GF-D8 (cell line): ENCODE measurements around the gene DNAH7.
"Not testable (repeated sequence)": the region's sequence is repeated elsewhere in the genome, so short reads cannot be mapped to it uniquely, and the experiment has no call there.

ENCODE experiments used
- DNase-seq: peaks from one replicate; lab custom pipeline; 2025; lab: John Stamatoyannopoulos, UW

Gene DNAH7

DNA sequence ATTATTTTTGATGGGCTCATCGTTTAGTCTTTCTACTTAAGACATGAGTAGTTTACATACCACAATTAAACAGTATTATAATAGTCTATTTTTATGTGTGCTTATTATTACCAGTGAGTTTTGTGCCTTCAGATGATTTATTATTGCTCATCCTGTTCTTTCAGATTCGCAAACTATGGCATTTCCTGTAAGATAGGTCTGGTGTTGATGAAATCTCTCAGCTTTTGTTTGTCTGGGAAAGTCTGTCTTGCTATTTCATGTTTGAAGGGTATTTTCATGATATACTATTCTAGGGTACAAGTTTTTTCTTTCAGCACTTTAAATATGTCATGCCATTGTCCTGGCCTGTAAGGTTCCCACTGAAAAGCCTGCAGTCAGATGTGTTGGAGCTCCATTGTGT is 101.3 kb downstream of the DNAH7 start:
- DNase-seq, result no peak

DNA sequence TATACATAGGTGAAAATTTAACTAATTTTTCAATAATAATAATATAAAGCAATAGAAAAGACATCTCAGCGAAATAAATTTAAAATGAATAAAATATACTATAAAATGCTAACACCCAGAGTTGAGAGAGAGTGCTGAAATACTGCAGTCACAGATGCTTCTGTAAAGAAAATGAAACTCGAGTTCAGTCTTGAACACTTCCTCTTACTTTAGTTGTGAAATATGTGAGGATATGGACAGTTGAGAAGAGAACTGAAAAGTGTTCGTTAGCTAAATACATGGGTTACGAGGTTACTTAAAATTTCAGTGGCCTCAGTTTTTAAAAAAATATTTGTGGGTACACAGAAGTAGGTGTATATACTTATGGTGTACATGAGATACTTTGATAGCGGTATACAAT is 106.8 kb downstream of the DNAH7 start:
- peak; percentile 37 for DNase-seq

DNA sequence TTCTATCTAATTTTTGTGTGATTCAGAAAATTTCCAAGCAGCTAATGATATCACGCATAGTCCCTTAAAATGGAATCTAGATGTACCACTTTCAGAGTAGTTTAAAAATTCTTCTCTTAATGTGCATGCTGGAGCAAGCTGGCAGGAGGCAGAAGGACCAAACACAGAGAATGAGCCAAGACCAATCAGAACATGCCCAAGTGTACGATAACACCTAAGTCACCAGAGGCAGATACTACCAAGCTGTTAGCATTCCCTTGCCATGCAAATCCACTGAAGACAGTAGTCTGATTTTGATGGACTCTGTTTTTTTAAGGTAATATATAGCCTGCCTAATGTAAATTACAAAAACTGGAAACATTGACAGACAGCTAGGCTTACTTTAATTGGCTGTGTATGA is 109.3 kb downstream of the DNAH7 start:
- DNase-seq, result no peak

DNA sequence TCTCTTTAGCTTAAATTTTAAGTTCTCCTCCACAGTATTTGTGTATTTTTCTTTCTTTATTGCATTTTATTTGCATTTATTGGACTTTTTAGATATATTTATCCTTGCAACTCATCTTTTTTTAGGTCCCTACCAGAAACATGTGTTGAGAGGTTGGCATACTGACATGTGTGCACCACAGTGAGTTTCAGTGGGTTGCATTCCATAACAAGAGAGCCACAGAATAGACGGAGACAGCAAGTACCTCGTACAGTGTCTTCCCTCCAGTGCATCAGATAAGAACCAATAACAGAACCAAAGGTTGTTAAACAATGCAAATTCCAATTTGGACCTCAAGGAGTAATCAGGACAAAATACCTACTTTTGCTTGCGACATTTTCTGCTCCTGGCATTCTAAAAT is 111.9 kb downstream of the DNAH7 start:
- DNase-seq, result no peak

GRCh38 chr2:195945056-195945455 is 123.6 kb downstream of the DNAH7 start:
- DNase-seq, result no peak

GRCh38 chr2:195937176-195937575 is 131.5 kb downstream of the DNAH7 start:
- DNase-seq, result no peak

DNA sequence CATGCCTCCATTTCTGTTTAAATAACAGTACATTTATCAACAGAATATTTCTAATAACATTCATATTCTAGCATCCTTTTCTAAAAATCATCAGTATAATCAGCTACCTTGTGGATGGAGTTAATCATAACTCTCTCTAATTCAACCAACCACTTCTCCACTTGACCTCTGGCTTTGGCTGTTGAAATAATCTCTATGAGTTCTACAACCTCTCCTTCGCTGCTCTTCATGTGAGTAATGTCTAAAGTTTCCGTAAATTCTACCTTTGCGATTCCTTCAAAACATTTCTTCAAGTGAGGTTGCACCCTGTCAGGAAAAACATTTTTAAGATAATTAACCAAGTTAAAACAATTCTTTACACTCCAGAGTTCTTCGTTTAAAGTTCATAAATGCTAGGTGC is 134.2 kb downstream of the DNAH7 start:
- no peak for DNase-seq

GRCh38 chr2:195929531-195929930 is 139.1 kb downstream of the DNAH7 start:
- DNase-seq, result no peak

DNA sequence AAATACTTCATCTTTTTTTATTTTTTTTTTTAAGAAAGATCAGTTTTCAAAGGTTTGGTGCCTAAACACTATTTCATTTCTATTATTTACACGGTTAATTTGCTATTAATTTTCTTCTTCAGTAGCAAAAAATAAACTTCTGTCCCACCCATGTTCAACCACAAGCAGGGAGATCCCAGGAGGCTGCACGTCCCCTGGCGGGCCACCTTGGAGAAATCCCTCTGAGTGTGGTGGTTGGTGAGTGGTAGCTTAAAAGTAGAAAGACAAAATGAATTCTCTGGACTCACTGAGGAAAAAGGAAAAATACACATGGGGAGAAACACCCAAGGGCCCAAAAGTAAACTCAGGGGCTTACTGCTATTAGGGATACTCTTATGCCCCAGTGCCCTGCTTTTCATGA is 143.5 kb downstream of the DNAH7 start:
- DNase-seq, result no peak

DNA sequence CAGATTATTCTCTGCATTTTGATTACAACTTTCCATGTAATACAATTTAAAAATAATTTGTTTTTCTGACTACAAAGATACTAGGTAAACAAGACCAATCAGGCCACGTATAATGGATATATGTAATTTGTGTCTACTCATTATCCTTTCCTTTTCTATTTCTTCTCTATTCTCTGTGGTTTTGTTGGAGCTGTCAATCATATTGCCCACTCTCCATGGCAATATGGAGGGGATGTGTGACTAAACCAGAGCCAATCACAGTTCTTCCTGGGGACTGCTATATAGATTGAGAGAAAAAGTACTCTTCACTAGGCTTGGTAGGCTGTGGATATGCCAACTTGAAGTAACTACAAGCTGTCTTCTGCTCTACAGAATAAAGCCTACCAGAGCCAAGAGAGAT is 144.7 kb downstream of the DNAH7 start:
- no peak for DNase-seq

DNA sequence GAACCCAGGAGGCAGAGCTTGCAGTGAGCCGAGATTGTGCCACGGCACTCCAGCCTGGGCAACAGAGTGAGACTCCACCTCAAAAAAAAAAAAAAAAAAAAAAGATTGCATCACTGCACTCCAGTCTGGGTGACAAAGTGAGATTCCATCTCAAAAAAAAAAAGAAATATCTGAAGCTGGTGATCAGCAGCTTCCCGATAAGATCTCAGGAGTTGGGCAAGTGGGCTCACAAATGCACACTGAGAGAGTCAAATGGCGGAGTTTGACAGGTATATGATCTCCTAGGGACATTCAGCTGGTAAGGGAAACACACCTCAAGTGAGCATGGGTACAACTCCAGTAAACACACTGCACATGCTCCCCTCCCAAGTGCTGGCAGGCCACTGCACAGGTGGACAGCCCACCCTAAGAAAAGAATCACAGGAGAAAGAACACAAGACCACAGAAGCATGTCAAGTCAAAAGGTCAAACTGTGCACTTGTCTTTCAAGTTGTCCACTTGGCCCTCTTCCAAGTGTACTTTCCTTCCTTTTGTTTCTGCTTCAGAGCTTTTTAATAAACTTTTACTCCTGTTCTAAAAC is 151.5 kb downstream of the DNAH7 start:
- DNase-seq, result not testable (repeated sequence)

DNA sequence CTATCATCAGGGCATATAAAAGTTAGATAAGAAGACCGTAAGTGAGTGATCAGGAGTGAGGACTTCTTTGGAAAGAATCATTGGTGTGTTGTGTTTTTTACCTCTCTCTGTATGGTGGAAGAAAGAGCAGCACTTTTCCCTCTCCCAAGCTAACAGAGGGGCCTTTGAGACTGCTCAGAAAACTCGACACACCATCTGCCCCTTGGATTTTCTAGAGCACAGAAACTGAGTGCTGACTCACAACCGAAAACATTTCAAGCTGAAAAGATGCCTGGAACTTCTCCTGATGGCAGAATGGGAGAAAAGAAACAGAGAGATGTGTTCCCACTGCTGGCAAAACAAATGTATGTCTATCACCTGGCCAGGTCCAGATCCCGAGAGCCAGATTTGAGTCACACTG is 156.6 kb downstream of the DNAH7 start:
- no peak for DNase-seq

DNA sequence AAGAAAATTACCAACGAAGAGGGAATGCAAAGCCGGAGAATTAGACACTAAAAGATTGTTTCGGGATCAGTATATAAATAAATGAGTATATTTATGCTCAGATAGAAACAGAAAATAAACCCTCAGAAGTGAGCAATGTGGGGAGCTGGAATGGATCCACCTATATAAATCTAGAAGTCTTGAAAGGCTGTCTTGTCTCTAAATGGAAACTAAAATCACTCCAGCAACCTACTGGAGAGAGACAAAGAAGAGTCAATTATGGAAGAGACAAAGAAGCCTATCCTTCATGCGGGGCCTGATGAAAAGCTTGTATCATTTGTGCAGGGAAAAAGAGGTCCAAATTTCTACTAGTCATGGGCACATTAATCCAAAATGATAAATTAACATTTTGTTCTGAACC is 158.1 kb downstream of the DNAH7 start:
- DNase-seq, result no peak

DNA sequence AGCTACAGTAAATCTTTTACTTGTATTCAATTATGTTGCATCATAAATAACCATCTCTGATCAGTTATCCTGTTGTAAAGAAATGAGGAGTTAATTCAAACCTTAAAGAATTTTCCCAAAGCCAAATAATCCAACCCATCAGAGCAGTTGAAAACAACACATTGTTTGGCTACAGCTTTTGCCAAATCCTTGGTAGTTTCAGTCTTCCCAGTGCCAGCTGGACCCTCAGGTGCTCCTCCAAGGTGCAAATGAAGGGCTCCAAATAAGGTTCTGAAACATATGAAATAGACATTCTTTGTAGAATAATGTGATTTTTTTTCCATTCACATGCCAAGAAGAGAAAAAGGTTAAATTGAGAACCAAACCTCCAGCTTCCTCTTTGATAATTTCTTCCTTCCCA is 158.7 kb downstream of the DNAH7 start:
- no peak for DNase-seq

DNA sequence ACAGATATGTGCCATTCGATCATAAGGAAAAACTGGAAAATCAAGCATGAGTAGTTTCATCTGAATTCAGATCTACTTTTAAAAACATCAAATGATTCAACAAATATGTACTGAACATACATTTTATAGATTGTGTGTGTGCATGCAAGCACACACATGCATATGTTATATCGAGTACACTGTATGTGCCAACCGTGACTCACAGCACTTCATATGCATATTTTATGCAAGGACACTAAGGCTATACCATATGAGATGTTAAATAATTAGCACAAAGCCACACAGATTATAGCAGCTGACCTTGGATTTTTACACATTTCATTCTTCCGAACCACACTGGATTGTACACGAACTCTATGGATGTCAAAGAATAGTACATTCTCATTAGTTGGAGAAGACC is 161.2 kb downstream of the DNAH7 start:
- DNase-seq, result no peak

DNA sequence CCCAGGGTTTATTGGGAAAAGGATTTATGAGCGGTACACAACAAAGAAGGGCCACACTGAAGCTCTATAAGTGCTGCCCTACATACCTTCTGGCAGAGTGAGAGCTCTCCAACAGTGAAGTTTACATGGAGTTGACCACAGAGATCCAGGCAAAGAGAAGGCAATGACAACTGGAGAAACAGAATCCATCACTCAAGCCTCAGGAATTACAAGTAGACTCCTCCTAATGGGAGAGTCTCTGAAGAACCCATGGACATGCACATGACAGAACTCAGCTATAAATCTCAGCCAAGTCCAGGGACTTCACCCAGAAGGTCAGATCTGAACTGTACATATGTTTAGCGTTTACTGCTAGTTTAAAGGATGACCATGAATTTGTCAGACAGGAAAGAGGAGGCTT is 164.7 kb downstream of the DNAH7 start:
- DNase-seq, result no peak

DNA sequence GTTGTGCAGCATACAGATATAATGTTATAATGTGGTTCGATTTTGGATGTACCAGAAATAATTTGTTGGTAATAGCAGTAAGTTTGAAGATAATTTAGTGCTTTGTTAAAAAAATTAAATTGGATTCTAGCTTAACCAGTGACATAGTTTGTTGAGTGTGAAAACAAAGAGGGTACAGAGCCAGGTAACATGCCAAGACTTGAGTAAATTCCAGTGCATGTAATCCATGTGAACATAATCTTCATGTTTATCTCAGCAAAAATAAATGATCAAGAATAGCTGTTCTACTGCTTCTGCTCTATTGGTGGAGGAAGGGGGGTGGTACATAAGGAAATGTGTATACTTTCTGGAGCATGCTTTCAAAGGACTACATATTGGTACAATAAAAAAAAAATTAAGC is 165.8 kb downstream of the DNAH7 start:
- no peak for DNase-seq

- no peak for DNase-seq
These were observed 169.4 kb downstream of the DNAH7 start for GRCh38 chr2:195899226-195899625.

- DNase-seq, result no peak
These were observed 170.0 kb downstream of the DNAH7 start for GRCh38 chr2:195898505-195899191.

- DNase-seq, result no peak
These were observed 177.6 kb downstream of the DNAH7 start for GRCh38 chr2:195891081-195891480.

- no peak for DNase-seq
These were observed 189.5 kb downstream of the DNAH7 start for GRCh38 chr2:195879153-195879552.

- DNase-seq, result no peak
These were observed 197.3 kb downstream of the DNAH7 start for GRCh38 chr2:195871326-195871725.

- no peak for DNase-seq
These were observed 204.3 kb downstream of the DNAH7 start for GRCh38 chr2:195864316-195864715.

DNA sequence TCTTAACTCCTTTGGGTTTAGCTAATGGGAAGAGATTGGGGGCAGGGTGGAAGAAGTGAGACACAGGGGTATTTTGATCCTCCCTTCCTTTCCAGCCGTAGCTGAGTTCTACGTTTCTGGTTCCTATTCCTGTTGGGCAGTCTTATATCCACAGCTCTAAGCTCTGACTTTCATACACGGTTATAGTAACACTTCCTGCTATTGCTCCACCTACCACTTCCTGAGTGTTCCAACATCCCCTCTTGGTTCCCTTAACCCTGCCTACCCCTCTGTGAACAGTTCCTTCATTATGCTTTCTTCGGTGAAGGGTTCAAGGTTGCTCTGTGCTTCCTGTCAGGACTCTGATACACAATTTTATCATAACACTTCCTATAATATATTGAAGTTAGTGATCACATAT is 205.1 kb downstream of the DNAH7 start:
- DNase-seq, result peak; percentile 42
